ENCODE data around the gene VN1R5.

GRCh38 chr1:247210062-247210375, 45.9 kb upstream of the VN1R5 start:
- TF ChIP-seq CTCF (IDR thresholded peaks at IDR 0.05) (no peak), POLR2A (IDR thresholded peaks at IDR 0.05) (no peak)

Data from body of pancreas (tissue), 4 donors.